ENCODE measurements around the gene RAPGEF5.

GRCh38 chr7:22331704-22332103 lies 25.2 kb downstream of the RAPGEF5 start:
- TF ChIP-seq YY1 (IDR thresholded peaks at IDR 0.05; ENCODE audit: insufficient read depth, insufficient read length) = no peak
- no peak for TF ChIP-seq SUZ12 (IDR thresholded peaks at IDR 0.05; ENCODE audit: extremely low read depth, insufficient read depth, insufficient read length)
- TF ChIP-seq ZNF274 (IDR thresholded peaks at IDR 0.05; ENCODE audit: low read depth, low read length) = no peak

Data from NT2/D1 (cell line).